Heart right ventricle (tissue), 16 donors: ENCODE measurements around the gene ATF7. TPM values are rescaled to one million over a fixed set of nuclear protein-coding genes. Genes with fewer than 3 reads are reported as not detected.
"Not testable (repeated sequence)": the region's sequence is repeated elsewhere in the genome, so short reads cannot be mapped to it uniquely, and the experiment has no call there.

Source experiments
- ATAC-seq, 8 donors: fragments of 200-7000 bp; cut with Tn5 transposase; one replicate each; pipeline ENCODE4 v1.9.1; 2020; ENCODE audit warnings: mild to moderate bottlenecking in 8 of 8, moderate library complexity in 8 of 8, moderate number of reproducible peaks in 1 of 8
- DNase-seq, 2 donors: peaks; one replicate each; pipeline ENCODE4 v3.0.0-alpha.2; 2020
- H3K27ac ChIP-seq, 10 donors: fragments of 200-600 bp; sonication (generic) in 2 of 10; one replicate each; pipeline versions ENCODE4 v1.5.0 to v1.8.0; 2020 to 2022; ENCODE audit warnings: mild to moderate bottlenecking in 3 of 10
- H3K27me3 ChIP-seq, 7 donors: fragments of 200-600 bp; one replicate each; pipeline ENCODE4 v1.8.0; 2021 to 2022; ENCODE audit warnings: mild to moderate bottlenecking in 2 of 7
- H3K36me3 ChIP-seq, 9 donors: fragments of 200-600 bp; sonication (generic) in 1 of 9; one replicate each; pipeline versions ENCODE4 v1.5.0 to v1.8.0; 2020 to 2022; ENCODE audit warnings: mild to moderate bottlenecking in 2 of 9
- H3K4me1 ChIP-seq, 9 donors: fragments of 200-600 bp; sonication (generic) in 1 of 9; one replicate each; pipeline versions ENCODE4 v1.5.0 to v1.8.0; 2020 to 2022; ENCODE audit warnings: mild to moderate bottlenecking in 4 of 9
- H3K4me3 ChIP-seq, 10 donors: fragments of 200-600 bp; sonication (generic) in 2 of 10; one replicate each; pipeline versions ENCODE4 v1.5.0 to v1.8.0; 2020 to 2022; ENCODE audit warnings: mild to moderate bottlenecking in 7 of 10, moderate library complexity in 2 of 10
- H3K9me3 ChIP-seq, 11 donors: fragments of 200-600 bp in 10 of 11; sonication (generic) in 2 of 11; one replicate each; pipeline versions ENCODE4 v1.5.0 to v1.8.0; 2013 to 2022; ENCODE audit warnings: mild to moderate bottlenecking in 2 of 11, control low read depth in 1 of 11, moderate library complexity in 1 of 11
- CTCF ChIP-seq, 9 donors: fragments of 200-600 bp; sonication (generic) in 2 of 9; IDR thresholded peaks; one replicate each; pipeline versions ENCODE4 v1.5.0 to v1.8.0; 2021 to 2022; ENCODE audit warnings: antibody characterized with exemption in 9 of 9, mild to moderate bottlenecking in 5 of 9, moderate library complexity in 1 of 9
- WGBS, 2 donors: extraction: QIAGEN DNeasy Blood & Tissue Kit; methylation state at CpG; one replicate each; pipeline ENCODE4 v1.1.7; 2013; ENCODE audit warnings: inconsistent platforms in 1 of 2; 5-methylcytosine and 5-hydroxymethylcytosine counted together
- intact Hi-C, 10 donors: fragments of 100-400 bp; cut with DNase I; formaldehyde crosslinking; loops; one replicate each; pipeline versions ENCODE4 v1.11.1 to v1.14.2; 2022
- polyA plus RNA-seq, 2 donors: library from polyadenylated mRNA; stranded (reverse); fragments of 200-250 nt; gene quantifications; one replicate each; pipeline ENCODE4 v1.2.3, GENCODE V29; 2013
- total RNA-seq, 10 donors: library from RNA; stranded (reverse); fragmentation: NEBNext Ultra II Directional in 3 of 10; extraction: Animal tissue kit (Norgen Biotek cat#: 25700) in 3 of 10; gene quantifications; one replicate each; pipeline versions ENCODE4 v1.2.1 to v1.2.4, GENCODE V29; 2021 to 2023
- donor health status: Arrhythmogenic right ventricular cardiomyopathy.
- donor health status: ischemic (EF 13 %, LVEDD 7.1; RV severe dilation, severe dysfunction).
- donor health status: healthy with polysubstance abuse.
- donor health status: DM: no; HTN: yes; CAD: no.
- donor health status: DM: no; HTN: no; CAD: no.
- donor health status: ischemic (EF 25% LVEDD 6.9; RV normal size, moderate dysfunction).
- donor health status: ischemic (EF 25% LVEDD 5.7; RV mildly dilated, moderate dysfunction).
- donor health status: healthy.
- donor health status: DM: yes; HTN: yes; CAD: no.
- donor health status: Ischemic cardiomyopathy.
- donor health status: ischemic (EF 35%, LVEDD 5.7; RV mildly dilated, moderate dysfunction).
- donor health status: nonischemic (EF 11% LVEDD 7.7; RV severe dilation, severe dysfunction).
- donor health status: DM: yes; HTN: yes; CAD: no.
- donor health status: PGD.
- donor health status: ischemic (EF 29% LVEDD 5.4; RV normal size, mild dysfunction).
- donor health status: nonischemic (EF 23%, LVEDD 6.1; RV moderate dilation, normal function).

Gene ATF7
- total and polyA plus RNA-seq, 12 donors: 12.6 to 47.8 (median 33.7) TPM

DNA sequence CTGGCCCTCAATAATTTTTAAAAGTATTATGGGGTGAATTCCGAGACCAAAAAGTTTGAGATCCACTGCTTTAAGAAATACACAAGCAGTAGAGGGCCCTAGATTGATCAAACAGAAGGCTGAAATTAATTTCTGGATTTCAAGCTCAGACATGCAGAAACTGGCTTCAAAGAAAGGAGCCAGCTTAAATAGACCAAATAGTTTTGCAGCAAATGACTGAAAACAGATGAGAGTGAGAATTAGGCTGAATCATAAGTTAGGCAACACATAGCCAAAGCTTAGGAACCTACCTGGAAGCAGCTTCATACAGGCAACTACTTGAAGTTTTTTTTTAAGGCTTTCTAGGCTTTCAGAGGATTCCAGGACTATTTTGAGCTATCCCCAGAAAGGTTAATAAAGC, 12.4 kb downstream of the ATF7 start:
- Histone ChIP-seq H3K27ac (no peak overlapping the region), H3K9me3 (no peaks in the 10 kb centered on the region), H3K4me1 (peaks cover 2 to 53% (median 24%) of the 10 kb centered on the region in 9 donors), H3K27me3 (no peaks in the 10 kb centered on the region), H3K36me3 (peaks cover 0 to 47% (median 6%) of the 10 kb centered on the region in 9 donors), H3K4me3 (no peak overlapping the region)
- intact Hi-C loops: no loop called here
- TF ChIP-seq CTCF (IDR thresholded peaks at IDR 0.05): no peak
- 91 to 94% methylated on average over 1 of the region's 1 CpG for WGBS, 2 donors
- no peak for ATAC-seq
- no peak for DNase-seq

DNA sequence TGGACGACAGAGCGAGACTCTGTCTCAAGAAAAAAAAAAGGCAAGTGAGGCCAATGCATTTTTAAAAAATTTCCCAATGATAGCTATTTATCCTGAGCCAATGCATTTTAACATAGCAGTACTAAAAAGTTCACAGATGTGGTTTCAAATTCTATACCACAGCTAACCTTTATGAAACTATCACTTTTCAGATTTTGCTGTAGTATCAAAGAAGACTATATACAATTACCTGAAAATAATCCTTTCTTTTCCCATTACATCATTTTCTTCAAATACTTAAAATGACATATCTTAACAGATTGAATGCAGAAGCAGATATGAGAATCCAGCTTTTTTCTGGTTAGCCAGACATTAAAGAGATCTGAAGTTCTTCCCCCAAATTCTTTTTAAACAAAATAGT, 13.2 kb downstream of the ATF7 start:
- intact Hi-C loops: no loop called here

GRCh38 chr12:53611304-53611703, 14.9 kb downstream of the ATF7 start:
- ATAC-seq (no peak), DNase-seq (no peak)
- Histone ChIP-seq H3K9me3 (no peaks in the 10 kb centered on the region), H3K36me3 (peaks cover 0 to 57% (median 8%) of the 10 kb centered on the region in 9 donors), H3K4me1 (peaks cover 0 to 28% (median 9%) of the 10 kb centered on the region in 9 donors), H3K4me3 (no peak overlapping the region), H3K27me3 (no peaks in the 10 kb centered on the region), H3K27ac (no peak overlapping the region)
- TF ChIP-seq CTCF (IDR thresholded peaks at IDR 0.05): no peak
- WGBS, 2 donors: 96 to 98% methylated on average over 8 of the region's 8 CpGs
- intact Hi-C loops: no loop called here

More for the DNA sequence above, 13.2 kb downstream of the ATF7 start:
- 70 to 77% methylated on average over 2 of the region's 2 CpGs for WGBS, 2 donors
- Histone ChIP-seq H3K4me1 (peaks cover 0 to 44% (median 20%) of the 10 kb centered on the region in 9 donors), H3K27ac (no peak overlapping the region), H3K4me3 (no peak overlapping the region), H3K36me3 (peaks cover 0 to 52% (median 8%) of the 10 kb centered on the region in 9 donors), H3K27me3 (no peaks in the 10 kb centered on the region), H3K9me3 (no peaks in the 10 kb centered on the region)
- TF ChIP-seq CTCF (IDR thresholded peaks at IDR 0.05): no peak
- no peak for DNase-seq
- ATAC-seq: no peak

DNA sequence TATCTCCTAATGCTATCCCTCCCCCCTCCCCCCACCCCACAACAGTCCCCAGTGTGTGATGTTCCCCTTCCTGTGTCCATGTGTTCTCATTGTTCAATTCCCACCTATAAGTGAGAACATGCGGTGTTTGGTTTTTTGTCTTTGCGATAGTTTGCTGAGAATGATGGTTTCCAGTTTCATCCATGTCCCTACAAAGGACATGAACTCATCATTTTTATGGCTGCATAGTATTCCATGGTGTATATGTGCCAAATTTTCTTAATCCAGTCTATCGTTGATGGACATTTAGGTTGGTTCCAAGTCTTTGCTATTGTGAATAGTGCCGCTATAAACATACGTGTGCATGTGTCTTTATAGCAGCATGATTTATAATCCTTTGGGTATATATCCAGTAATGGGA, 19.5 kb downstream of the ATF7 start:
- H3K4me3 ChIP-seq, ATAC-seq, H3K27ac ChIP-seq, DNase-seq, H3K27me3 ChIP-seq, intact Hi-C loops, H3K9me3 ChIP-seq: not testable (repeated sequence)
- Histone ChIP-seq H3K36me3 (peaks cover 0 to 19% (median 8%) of the 10 kb centered on the region in 9 donors), H3K4me1 (peaks cover 4 to 43% (median 25%) of the 10 kb centered on the region in 9 donors)
- 95 to 100% methylated on average over 3 of the region's 5 CpGs for WGBS, 2 donors

DNA sequence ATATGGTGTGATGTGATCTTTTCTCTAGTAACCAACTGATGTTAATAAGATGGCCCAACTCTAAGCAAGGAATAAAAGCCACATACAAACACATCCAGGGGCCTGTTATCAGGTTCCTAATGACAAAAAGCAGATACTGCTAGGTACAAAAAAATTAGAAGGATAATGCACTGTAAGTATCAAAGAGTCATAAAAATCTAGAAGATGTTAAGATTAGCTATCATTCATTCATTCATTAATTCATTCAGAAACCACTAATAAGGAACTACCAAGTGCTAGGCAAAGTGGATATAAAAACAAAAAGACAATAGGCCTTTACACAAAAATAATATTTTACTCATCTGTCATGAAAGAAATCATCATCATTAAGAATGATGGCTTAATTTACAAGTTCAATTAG, 21.6 kb downstream of the ATF7 start:
- no peak for TF ChIP-seq CTCF (IDR thresholded peaks at IDR 0.05)
- DNase-seq: no peak
- Histone ChIP-seq H3K27me3 (no peaks in the 10 kb centered on the region), H3K4me1 (peaks cover 4 to 64% (median 38%) of the 10 kb centered on the region in 9 donors), H3K9me3 (no peaks in the 10 kb centered on the region), H3K4me3 (no peak overlapping the region), H3K36me3 (peaks cover 0 to 29% (median 8%) of the 10 kb centered on the region in 9 donors), H3K27ac (no peak overlapping the region)
- no peak for ATAC-seq
- intact Hi-C loops: no loop called here
